Small intestine (tissue), 7 donors: ENCODE results near the gene DPM3. TPM values are rescaled to one million over a fixed set of nuclear protein-coding genes. Genes with fewer than 3 reads are reported as not detected.

Experiments
- DNase-seq, 2 donors: peaks; one replicate each; pipeline versions ENCODE4 v3.0.0 to v3.0.0-alpha.2; 2013
- FAIRE-seq: peaks from 2 replicates; lab custom pipeline; 2012; peaks lifted over from hg19 to GRCh38; lab: Jason Lieb, UNC
- H3K27ac ChIP-seq, 3 donors: one replicate each; pipeline ENCODE4 v1.5.1; 2013; ENCODE audit warnings: low read length in 2 of 3, mild to moderate bottlenecking in 2 of 3, control low read depth in 1 of 3, inconsistent platforms in 1 of 3, low read depth in 1 of 3, moderate library complexity in 1 of 3
- H3K27me3 ChIP-seq, 3 donors: one replicate each; pipeline ENCODE4 v1.6.1; 2013; ENCODE audit warnings: low read length in 3 of 3, inconsistent platforms in 1 of 3; ENCODE audit not compliant: control insufficient read depth in 3 of 3, insufficient read depth in 3 of 3
- H3K36me3 ChIP-seq, 3 donors: one replicate each; pipeline ENCODE4 v1.6.1; 2013; ENCODE audit warnings: low read length in 3 of 3, inconsistent platforms in 1 of 3, low read depth in 1 of 3, mild to moderate bottlenecking in 1 of 3, moderate library complexity in 1 of 3; ENCODE audit not compliant: control insufficient read depth in 3 of 3, insufficient read depth in 2 of 3
- H3K4me1 ChIP-seq, 3 donors: one replicate each; pipeline ENCODE4 v1.6.1; 2013; ENCODE audit warnings: low read length in 2 of 3, inconsistent platforms in 1 of 3, low read depth in 1 of 3, mild to moderate bottlenecking in 1 of 3, moderate library complexity in 1 of 3; ENCODE audit not compliant: control insufficient read depth in 3 of 3, insufficient read depth in 2 of 3
- H3K4me3 ChIP-seq, 3 donors: one replicate each; pipeline ENCODE4 v1.5.1; 2013; ENCODE audit warnings: low read length in 3 of 3, control low read depth in 1 of 3, inconsistent platforms in 1 of 3, low read depth in 1 of 3, mild to moderate bottlenecking in 1 of 3, moderate library complexity in 1 of 3
- H3K9me3 ChIP-seq, 2 donors: one replicate each; pipeline ENCODE4 v1.6.1; 2013; ENCODE audit warnings: low read depth in 1 of 2, low read length in 1 of 2; ENCODE audit not compliant: control insufficient read depth in 2 of 2, insufficient read depth in 1 of 2
- WGBS, 3 donors: extraction: QIAGEN DNeasy Blood & Tissue Kit; methylation state at CpG; one replicate each; pipeline ENCODE4 v1.1.7; 2013; 5-methylcytosine and 5-hydroxymethylcytosine counted together
- polyA plus RNA-seq, 4 donors: library from polyadenylated mRNA; stranded (reverse) in 3 of 4; unstranded in 1 of 4; fragments of 200-250 nt in 3 of 4; fragments of 120-200 nt in 1 of 4; gene quantifications; one replicate each; pipeline versions ENCODE4 v1.2.1 to v1.2.3, GENCODE V29; 2013
- donor health status: healthy with polysubstance abuse.
- donor health status: control.
- donor health status: control.
- donor health status: Bipolar disorder and iron deficiency.
- donor health status: healthy.

DPM3 gene
- polyA plus RNA-seq, 4 donors: 68.5 to 306 (median 238) TPM

DNA sequence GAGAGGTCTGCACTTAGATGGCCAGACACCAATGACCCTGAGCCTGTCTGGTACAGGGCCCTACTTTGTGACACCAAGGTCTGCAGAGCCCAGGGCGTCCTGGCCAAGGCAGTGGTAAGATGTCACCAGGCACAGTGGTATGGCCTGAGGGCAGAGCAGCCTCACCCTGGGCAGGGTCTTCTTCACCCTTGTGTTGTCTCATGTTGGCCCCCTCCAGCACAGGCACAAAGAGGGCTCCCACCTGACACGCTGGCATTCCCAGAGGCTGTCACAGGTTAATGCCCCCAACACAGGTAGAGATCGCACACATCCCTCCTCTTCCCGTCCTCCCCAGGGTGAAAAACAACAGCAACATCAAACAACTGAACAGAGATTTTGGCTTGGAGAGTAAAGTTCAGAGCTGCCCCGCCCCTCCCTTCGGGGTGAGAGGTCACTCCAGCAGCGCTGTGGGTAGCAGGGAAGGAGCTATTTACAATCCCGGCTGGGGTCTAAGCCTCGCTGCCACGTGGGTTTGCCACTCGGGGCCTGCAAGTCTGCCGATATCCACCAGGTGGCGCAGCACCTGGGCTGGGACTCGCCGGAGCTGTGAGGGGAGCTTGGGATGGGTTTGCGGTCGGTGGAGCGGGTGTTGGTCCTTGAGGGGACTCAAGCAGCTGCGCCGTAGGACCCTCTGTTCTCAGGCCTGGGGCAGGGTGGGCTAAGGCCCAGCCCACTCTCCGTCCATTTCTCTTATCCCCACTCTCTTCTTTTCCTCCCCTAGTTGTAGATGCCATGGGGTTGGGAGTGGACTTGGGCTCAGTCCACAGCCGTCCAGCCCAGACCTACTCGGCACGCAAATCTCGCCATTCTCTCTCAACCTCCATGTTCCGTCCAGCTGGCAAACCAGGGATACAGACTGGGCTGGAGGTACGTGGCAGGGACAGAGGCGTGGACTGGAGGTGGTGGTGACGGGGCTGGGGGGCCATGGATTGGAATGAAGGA is 49.0 kb downstream of the DPM3 start:
- peak; percentile 71 to 90 for DNase-seq
- FAIRE-seq: no peak
- Histone ChIP-seq H3K4me1 (peaks cover 0 to 15% (median 0%) of the 10 kb centered on the region in 3 donors), H3K9me3 (no peaks in the 10 kb centered on the region), H3K36me3 (peaks cover 0 to 9% (median 0%) of the 10 kb centered on the region in 3 donors), H3K27ac (no peak overlapping the region), H3K4me3 (no peak overlapping the region), H3K27me3 (no peaks in the 10 kb centered on the region)
- 14 to 24% (median 16%) methylated on average over 29 of the region's 29 CpGs for WGBS, 3 donors

Other genes starting within 250 kb of the DPM3 start
- 100 to 1,000 TPM in 1 of 4 donors, 10 to 100 TPM in 3; 44.8 to 120 (median 76.0) TPM for gene PMVK, start 203.8 kb downstream of the DPM3 start, polyA plus RNA-seq
- gene PBXIP1, start 184.4 kb downstream of the DPM3 start, polyA plus RNA-seq: 10 to 100 TPM; 31.9 to 97.8 (median 37.8) TPM
- 10 to 100 TPM; 22.1 to 34.7 (median 24.8) TPM for gene PYGO2, start 178.7 kb downstream of the DPM3 start, polyA plus RNA-seq
- 10 to 100 TPM; 59.7 to 84.8 (median 66.7) TPM for gene SHC1, start 169.8 kb downstream of the DPM3 start, polyA plus RNA-seq
- 100 to 1,000 TPM in 1 of 4 donors, 10 to 100 TPM in 3; 63.7 to 117 (median 75.6) TPM for gene CKS1B, start 165.8 kb downstream of the DPM3 start, polyA plus RNA-seq
- 10 to 100 TPM; 25.1 to 51.4 (median 34.4) TPM for gene FLAD1, start 157.2 kb downstream of the DPM3 start, polyA plus RNA-seq
- under 1 TPM in 1 of 4 donors, not detected in 3; 0.64 TPM for gene LENEP, start 146.9 kb downstream of the DPM3 start, polyA plus RNA-seq
- 100 to 1,000 TPM in 2 of 4 donors, 10 to 100 TPM in 2; 51.5 to 222 (median 115) TPM for gene ZBTB7B, start 137.7 kb downstream of the DPM3 start, polyA plus RNA-seq
- 10 to 100 TPM in 2 of 4 donors, 1 to 10 TPM in 2; 1.9 to 27.1 (median 10.6) TPM for gene DCST2, start 106.8 kb downstream of the DPM3 start, polyA plus RNA-seq
- gene DCST1, start 106.7 kb downstream of the DPM3 start, polyA plus RNA-seq: under 1 TPM in 2 of 4 donors, not detected in 2; 0.10 to 0.56 TPM
- 100 to 1,000 TPM in 3 of 4 donors, 10 to 100 TPM in 1; 24.9 to 206 (median 147) TPM for gene ADAM15, start 89.2 kb downstream of the DPM3 start, polyA plus RNA-seq
- gene EFNA4, start 76.8 kb downstream of the DPM3 start, polyA plus RNA-seq: 10 to 100 TPM; 16.8 to 41.3 (median 17.4) TPM
- gene EFNA3, start 61.7 kb downstream of the DPM3 start, polyA plus RNA-seq: 1 to 10 TPM; 2.0 to 7.0 (median 5.4) TPM
- gene EFNA1, start 12.7 kb downstream of the DPM3 start, polyA plus RNA-seq: 100 to 1,000 TPM in 3 of 4 donors, 10 to 100 TPM in 1; 50.6 to 166 (median 145) TPM
- gene SLC50A1, start 4.7 kb downstream of the DPM3 start, polyA plus RNA-seq: 10 to 100 TPM; 44.6 to 99.5 (median 61.9) TPM
- gene KRTCAP2, start 32.8 kb upstream of the DPM3 start, polyA plus RNA-seq: 100 to 1,000 TPM; 144 to 286 (median 201) TPM
- gene TRIM46, start 33.3 kb upstream of the DPM3 start, polyA plus RNA-seq: under 1 TPM in 3 of 4 donors, not detected in 1; 0.27 to 0.64 (median 0.57) TPM
- 10 to 100 TPM; 11.3 to 24.9 (median 14.8) TPM for gene THBS3, start 67.4 kb upstream of the DPM3 start, polyA plus RNA-seq
- 10 to 100 TPM; 40.0 to 72.2 (median 49.4) TPM for gene MTX1, start 68.2 kb upstream of the DPM3 start, polyA plus RNA-seq
- 10 to 100 TPM; 14.3 to 21.3 (median 16.8) TPM for gene ENTREP3, start 115.0 kb upstream of the DPM3 start, polyA plus RNA-seq
- gene SCAMP3, start 121.8 kb upstream of the DPM3 start, polyA plus RNA-seq: 10 to 100 TPM; 32.7 to 61.8 (median 53.8) TPM
- 10 to 100 TPM; 27.0 to 66.9 (median 37.7) TPM for gene CLK2, start 133.0 kb upstream of the DPM3 start, polyA plus RNA-seq
- 10 to 100 TPM in 2 of 4 donors, 1 to 10 TPM in 2; 4.0 to 15.0 (median 8.1) TPM for gene HCN3, start 136.9 kb upstream of the DPM3 start, polyA plus RNA-seq
- gene PKLR, start 160.9 kb upstream of the DPM3 start, polyA plus RNA-seq: 10 to 100 TPM in 1 of 4 donors, 1 to 10 TPM in 3; 3.8 to 69.0 (median 7.4) TPM
- gene FDPS, start 168.3 kb upstream of the DPM3 start, polyA plus RNA-seq: 100 to 1,000 TPM; 172 to 343 (median 195) TPM
- 10 to 100 TPM; 32.7 to 60.8 (median 44.6) TPM for gene RUSC1, start 180.4 kb upstream of the DPM3 start, polyA plus RNA-seq